CD4-positive, alpha-beta T cell treated with Interleukin-17A for 1 hour (primary cell): ENCODE measurements around the gene CAPN7.

Source experiments
- DNase-seq: peaks from one replicate; pipeline ENCODE4 v3.0.0-alpha.2; 2020

The CAPN7 gene

DNA sequence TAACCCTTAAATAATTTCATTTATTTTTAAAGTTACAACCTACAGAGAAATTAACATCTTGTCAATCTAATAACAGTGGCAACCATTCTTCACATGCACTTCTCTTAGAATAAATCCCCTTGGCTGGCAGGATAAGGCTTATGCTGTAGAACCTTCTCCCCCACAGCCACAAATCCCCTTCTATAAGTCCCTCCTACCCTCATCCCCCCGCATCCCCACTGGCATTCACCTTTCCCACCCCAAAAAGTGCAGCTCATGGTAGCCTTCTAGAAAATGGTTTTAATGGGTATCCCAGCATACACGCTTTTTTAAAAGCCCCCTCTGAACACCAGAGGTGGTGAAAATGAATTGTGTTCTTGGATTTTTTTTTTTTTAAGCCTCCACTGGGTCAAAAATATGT is 49.2 kb downstream of the CAPN7 start:
- no peak for DNase-seq

GRCh38 chr3:15256861-15257341 is 50.9 kb downstream of the CAPN7 start:
- DNase-seq: no peak

DNA sequence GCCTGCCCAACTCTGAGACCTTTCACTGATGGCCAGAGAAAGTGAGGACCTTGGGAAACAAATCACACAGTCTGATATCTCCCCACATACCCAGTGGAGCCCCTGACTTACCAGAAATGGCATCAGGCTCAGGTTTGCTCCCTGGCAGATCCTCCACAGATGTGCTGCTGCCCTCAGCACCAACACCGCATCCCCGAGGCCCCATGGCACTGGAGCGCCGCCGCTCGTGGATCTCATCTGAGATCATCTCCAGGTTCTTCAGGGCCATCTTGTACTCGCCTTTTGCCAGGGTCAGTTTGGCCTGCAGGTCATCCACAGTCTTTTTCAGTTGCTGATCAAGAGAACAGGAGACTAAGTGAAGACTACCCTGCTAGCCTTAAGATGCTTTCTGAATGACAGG is 52.7 kb downstream of the CAPN7 start:
- no peak for DNase-seq

GRCh38 chr3:15260531-15260930 is 54.5 kb downstream of the CAPN7 start:
- no peak for DNase-seq

DNA sequence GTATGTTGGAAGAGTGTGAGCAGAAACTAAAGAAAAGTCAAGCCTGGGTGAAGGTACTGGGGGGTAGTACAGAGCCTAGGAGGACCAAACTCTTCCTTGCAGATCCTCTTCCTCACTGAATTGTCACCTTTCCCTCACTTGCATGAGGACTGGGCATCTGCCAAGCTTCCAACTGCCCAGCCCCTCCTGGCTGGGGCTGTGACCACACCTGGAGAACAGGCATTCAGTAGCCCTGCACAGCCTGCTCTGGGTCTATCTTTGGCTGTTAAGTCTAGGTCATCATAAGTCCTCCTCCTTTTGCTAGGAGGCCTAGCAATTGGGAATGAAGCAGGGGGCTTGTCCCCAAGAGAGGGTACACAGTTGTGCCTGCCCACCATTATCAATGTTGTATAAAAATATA is 55.2 kb downstream of the CAPN7 start:
- no peak for DNase-seq

DNA sequence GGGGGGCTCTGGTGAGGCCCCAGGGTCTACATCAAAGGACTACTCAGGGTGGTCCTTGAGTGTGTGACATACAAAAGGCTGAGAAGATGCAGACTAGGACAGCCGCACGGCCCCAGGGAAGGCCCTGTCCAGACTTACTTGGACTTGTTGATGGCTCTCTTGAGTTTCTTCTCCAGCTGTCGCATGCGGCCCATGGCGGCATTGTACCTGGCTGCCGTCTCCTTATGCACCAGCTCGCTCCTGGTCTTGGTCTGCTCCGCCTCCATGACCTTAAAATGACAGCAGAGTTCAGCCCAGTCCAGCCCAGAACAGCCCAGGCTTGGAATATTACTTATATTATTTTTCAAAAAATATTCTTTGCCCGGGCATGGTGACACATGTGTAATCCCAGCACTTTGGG is 56.0 kb downstream of the CAPN7 start:
- no peak for DNase-seq

DNA sequence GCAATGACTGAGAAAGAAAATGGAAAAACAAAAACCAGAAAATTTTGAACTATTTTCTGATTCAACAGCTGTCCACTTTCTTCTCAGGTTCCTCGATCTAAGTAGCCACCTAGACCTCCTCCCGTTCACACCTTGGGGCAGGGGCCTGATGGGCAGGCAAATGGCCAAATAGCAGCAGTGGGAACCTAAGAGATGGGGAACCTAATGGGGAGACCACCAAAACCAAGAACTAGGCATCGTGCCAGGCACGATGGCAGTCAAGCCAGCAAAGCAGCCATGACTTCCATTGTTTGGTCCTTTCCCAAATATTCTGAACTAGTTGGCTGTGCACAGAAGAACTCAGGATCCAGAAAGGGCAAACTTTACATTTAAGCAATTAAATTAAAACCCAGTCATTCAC is 57.1 kb downstream of the CAPN7 start:
- DNase-seq: no peak

- DNase-seq: no peak
Measured at GRCh38 chr3:15263926-15264325, 57.9 kb downstream of the CAPN7 start.

DNA sequence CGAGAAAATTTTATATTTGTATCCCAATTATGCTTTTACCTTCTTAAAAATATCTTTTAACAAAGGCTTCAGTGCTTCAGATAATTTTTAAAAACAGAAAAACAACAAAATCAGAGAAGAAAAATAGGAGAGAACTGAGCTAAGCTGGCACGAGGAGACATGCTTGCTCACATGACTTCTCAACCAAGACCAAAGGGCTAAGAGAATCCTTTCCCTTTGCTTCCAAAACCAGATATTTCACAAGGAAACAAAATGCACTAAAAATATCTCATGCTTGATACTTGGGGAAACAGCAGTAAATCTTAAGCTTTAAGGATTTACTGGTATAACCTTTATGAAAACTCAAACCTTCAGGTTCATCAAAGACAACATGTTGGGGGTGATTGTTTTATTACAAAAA is 58.4 kb downstream of the CAPN7 start:
- DNase-seq: no peak

GRCh38 chr3:15265655-15266509 is 59.8 kb downstream of the CAPN7 start:
- DNase-seq: no peak

GRCh38 chr3:15266510-15267376 is 60.7 kb downstream of the CAPN7 start:
- DNase-seq: no peak

DNA sequence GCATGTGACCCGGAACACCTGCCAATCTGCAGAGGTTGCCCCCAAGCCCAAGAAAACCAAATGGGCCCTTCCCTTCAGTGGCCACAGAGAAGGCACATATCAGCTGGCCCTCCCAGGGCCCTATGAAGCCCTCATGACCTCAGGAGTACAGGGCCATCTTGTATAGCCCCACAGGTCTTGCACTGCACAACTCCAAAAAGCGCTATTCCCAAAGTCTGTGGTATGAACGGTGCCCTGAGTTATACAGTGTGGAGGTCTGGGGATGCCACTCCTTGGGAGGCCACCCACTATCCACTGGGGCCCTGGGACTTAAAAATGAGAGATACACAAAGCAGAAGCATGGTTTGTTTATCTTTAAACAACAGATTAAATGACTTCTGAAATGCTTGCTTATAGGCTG is 61.5 kb downstream of the CAPN7 start:
- DNase-seq: no peak

DNA sequence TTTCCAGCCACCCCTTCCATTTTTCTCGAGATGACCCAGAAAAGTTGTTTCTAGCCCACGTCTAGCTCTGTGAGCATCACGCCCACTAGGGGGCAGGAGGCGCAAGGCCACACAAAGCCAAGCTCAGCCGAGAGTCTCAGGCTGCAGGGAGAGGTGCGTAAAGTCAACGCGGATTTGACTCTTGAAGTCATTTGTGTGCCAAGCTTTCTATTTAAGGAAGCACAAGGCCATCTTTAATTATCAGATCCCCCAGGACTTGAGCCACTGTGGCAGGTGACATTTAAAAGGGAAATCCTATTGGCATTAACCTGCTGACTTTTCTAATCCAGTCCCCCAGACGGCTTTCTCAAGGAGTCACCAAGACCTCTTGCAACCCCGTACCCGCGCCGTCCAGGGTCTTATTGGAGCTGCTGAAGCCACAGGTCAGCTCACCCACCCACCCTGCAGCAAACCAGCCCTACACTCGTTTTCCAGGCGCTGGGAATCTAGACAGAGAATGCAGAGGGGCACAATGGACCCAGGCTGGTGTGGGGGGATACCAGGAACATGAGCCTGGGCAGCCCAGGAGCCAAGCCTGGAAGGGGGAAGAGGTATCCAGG is 62.1 kb downstream of the CAPN7 start:
- DNase-seq: peak; percentile 87

DNA sequence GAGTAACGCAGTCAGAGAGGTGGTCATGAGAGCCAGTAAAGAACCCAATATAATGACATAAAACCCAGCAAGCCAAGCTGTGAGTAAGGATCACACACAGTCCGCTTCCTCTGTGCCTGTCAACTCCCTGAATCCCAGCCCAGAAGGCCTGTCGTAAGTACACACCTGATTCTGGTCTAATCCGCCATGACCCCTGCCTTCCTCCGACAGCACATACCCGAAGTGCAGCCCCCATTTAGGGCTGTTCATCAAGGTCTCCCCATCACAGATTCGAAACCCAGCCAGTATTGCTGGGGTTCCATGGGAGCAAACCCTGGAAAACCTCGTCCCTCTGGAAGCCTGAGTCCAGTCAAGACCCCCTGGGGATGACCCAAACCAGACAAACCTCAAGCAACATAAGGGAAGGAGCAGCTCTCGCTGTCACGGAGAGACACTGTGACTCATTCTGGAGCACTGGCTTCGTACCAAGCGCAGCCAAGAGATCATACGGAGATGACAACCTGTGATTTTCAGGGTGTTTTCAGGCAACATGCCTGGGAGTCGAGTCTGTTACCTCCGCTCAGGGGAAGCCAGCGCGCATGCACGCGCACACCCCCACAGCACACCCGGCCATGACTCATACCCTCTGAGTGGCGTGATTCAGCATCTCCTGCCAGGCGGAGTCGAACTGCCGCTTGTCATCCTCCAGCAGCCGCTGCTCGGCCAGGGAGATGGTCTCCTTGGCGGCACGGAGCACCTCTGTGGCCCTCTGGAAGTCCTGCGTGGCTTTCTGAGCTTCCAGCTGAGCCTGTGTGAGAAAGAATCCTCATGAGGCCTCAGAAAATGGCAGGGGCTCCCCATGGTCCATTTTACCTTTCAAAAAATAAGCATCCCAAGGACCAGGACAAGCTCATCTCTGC is 63.3 kb downstream of the CAPN7 start:
- peak; percentile 88 for DNase-seq

GRCh38 chr3:15271030-15271429 is 65.0 kb downstream of the CAPN7 start:
- DNase-seq: no peak

DNA sequence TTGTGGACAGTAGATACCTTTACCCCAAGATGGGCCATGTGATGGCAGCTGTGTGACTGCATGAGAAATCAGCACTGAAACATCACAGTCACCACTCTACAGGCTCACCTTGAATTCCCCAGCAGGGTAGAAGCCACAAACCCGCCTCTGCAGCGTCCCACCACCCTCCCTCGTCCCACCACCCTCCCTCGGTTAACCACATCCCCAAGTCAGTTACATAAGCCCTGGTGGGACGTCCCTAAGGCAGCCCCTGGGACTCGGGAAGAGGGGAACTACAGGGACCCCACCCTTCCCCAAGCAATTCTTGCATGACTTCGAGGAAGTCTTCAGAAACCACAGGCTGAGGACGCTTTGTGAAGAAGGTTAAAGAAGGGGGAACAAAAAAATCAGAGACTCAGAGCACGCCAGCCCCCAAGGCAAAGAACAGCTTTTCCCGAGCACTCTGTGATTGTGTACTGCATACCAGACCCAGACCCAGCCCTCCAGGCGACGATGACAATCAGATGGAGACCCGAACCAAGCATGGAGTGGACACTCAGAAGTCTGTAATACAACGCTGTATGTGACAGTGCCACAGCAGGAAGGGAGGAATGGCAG is 65.8 kb downstream of the CAPN7 start:
- DNase-seq: peak; percentile 93

- DNase-seq: no peak
Measured at GRCh38 chr3:15272426-15273196, 66.6 kb downstream of the CAPN7 start.

GRCh38 chr3:15273227-15273626 is 67.2 kb downstream of the CAPN7 start:
- no peak for DNase-seq

DNA sequence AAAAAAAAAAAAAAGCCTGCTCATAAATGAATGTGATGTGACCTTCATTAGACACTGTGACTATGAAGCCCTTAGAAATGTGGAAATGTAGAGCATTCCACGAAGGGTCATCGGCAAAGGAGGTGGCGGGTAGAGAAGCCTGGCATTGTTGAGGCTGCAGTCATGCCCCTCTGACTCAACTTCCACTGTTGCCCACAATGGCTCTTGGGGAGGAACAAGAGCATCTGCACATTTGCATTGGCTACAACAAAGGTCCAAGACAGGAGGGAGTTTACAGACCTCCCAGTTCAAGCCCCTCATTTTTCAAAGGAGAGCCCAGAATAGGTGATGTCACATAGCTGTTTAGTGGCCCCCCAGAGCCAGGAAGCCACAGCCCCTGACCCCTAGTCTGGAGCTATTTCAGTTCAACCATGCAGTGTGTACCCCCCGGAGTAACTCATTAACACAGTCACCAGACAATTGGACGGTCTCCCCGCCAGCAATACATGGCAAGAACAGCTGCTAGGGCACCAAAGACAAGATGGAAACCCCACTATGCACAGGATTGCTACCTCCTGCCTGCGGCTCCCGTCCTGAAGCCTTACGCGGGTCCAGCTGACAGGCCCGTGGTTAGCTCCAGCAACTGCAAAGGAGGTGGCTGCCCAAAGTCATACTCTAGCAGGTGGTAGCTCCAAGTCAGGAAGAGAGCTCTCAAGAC is 70.1 kb downstream of the CAPN7 start:
- no peak for DNase-seq

GRCh38 chr3:15277861-15278500 is 71.9 kb downstream of the CAPN7 start:
- no peak for DNase-seq
